Ectodermal cell (in vitro differentiated cells): ENCODE measurements around the gene MESP2.

Source experiments
- H3K27ac ChIP-seq: 2 replicates; pipeline ENCODE4 v1.7.0; 2013; ENCODE audit warnings: mild to moderate bottlenecking, low read depth, low read length; ENCODE audit not compliant: insufficient read depth, poor library complexity, severe bottlenecking
- H3K27me3 ChIP-seq: 2 replicates; pipeline ENCODE4 v1.7.0; 2013; ENCODE audit warnings: mild to moderate bottlenecking, low read length; ENCODE audit not compliant: insufficient read depth, control insufficient read depth, poor library complexity, severe bottlenecking
- H3K36me3 ChIP-seq: one replicate; pipeline ENCODE4 v1.7.0; 2013; ENCODE audit warnings: low read length; ENCODE audit not compliant: control insufficient read depth, insufficient read depth
- H3K4me1 ChIP-seq: one replicate; pipeline ENCODE4 v1.7.0; 2013; ENCODE audit warnings: low read length; ENCODE audit not compliant: control insufficient read depth, insufficient read depth
- H3K4me3 ChIP-seq: 2 replicates; pipeline ENCODE4 v1.7.0; 2013; ENCODE audit warnings: low read depth, low read length, control low read depth; ENCODE audit not compliant: insufficient read depth
- H3K9me3 ChIP-seq: 2 replicates; pipeline ENCODE4 v1.7.0; 2013; ENCODE audit warnings: mild to moderate bottlenecking, low read length, moderate library complexity; ENCODE audit not compliant: control insufficient read depth
- WGBS, 2 experiments: methylation state at CpG; one replicate each; pipeline ENCODE4 v1.1.7; 2013; ENCODE audit warnings: missing lambda C conversion rate in 2 of 2; 5-methylcytosine and 5-hydroxymethylcytosine counted together

The MESP2 gene

DNA sequence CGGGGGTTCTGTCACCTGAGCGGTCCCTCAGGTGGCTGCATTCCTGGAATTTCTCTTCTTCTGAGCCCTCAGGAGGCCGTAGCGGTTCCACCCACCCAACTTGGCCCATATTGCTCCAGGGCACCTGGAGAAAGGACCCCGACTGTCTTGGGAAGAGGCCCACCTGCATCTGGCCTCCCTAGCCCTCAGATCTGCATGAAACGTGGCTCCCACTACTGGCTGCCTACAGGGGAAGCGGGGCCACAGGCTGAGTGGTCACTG, 48.4 kb downstream of the MESP2 start:
- 79 to 85% methylated on average over 7 of the region's 7 CpGs for WGBS, 2 experiments

DNA sequence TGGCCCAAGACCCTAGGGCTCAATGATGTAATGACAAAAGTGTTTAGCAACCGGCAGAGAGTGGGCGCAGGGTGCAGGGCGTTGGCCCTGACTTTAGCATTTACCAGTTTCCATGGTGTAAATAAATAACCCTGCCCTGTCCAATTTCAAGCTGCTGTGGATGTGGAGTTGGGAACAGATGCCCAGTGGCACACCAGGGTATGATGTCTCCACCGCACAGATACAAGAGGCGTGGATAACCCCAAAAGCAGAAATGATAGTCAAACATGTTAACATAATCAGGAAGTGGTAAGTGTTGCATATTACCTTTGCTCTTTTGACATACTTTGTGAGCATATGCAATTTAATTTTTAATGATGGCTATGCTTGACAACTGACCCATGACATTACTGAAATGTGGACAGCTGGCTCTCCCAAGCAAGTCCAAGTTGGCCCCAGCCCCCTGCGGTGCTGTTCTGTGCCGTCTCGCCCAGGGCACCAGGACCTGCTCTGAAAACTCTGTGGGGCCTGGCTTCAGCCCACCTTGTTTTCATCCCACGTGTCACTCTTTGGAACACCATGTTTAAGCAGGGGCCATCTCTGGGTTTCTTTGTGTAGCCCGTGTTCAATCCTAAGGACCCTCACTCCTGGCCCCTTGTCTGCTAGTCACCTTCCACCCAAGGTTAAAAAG, 49.3 kb downstream of the MESP2 start:
- Histone ChIP-seq H3K9me3 (no peaks in the 10 kb centered on the region), H3K4me3 (no peak overlapping the region), H3K27ac (no peak overlapping the region), H3K36me3 (no peaks in the 10 kb centered on the region), H3K27me3 (no peaks in the 10 kb centered on the region), H3K4me1 (peaks cover 14% of the 10 kb centered on the region)
- WGBS, 2 experiments, result 91% methylated on average over 10 of the region's 10 CpGs

More for the DNA sequence above, 48.4 kb downstream of the MESP2 start:
- no peak overlapping the region for H3K4me3 ChIP-seq
- no peaks in the 10 kb centered on the region for H3K27me3 ChIP-seq
- no peak overlapping the region for H3K27ac ChIP-seq
- H3K4me1 ChIP-seq, result peaks cover 14% of the 10 kb centered on the region
- H3K9me3 ChIP-seq, result no peaks in the 10 kb centered on the region
- no peaks in the 10 kb centered on the region for H3K36me3 ChIP-seq

DNA sequence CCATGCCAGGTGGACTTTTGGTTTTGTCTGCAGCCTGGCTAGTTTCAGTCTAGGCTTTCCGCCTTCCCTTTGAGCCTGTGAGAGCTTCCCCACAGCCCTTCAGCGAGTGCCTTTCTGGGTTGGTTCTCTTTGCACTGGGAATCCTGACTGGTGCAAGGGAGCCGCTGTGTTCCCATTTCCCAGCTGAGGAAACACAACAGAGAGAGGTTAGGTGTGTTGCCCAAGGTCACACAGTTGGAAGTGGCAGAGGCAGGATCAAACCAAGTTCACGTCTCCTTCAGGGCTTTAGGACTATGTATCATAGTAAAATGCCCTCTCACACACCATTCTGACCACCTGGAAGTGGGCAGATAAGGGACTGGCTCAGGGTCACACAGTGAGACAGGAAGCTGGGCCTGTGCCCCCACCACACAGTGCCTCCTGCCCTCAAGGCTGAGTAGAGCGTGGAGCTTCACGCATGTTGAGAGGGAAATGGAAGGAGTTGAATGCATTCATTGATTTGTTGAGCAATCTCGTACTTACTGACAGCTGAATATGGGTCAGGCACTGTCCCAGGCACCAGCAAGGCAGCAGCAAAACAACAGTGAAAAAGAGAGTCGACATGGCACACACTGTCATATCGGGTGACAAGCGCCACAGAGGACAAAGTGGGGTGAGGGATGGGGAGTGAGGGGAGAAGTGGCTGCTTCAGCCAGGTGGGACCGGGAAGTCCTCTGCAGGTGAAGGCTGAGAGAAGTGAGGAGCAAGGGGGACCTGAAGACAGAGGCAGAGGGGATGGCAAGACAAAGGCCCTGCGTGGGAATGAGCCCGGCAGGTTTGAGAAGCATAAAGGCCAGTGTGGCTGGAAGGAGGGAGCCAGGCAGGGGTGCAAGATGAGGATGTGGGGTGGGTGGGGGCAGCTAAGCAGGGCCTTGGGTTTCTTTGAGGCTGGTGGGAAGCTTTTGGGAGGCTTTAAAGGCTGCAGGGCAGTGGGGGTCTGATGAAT, 50.8 kb downstream of the MESP2 start:
- no peaks in the 10 kb centered on the region for H3K36me3 ChIP-seq
- WGBS, 2 experiments, result 88 to 91% methylated on average over 13 of the region's 13 CpGs
- no peak overlapping the region for H3K4me3 ChIP-seq
- no peaks in the 10 kb centered on the region for H3K27me3 ChIP-seq
- H3K4me1 ChIP-seq, result peaks cover 14% of the 10 kb centered on the region
- H3K27ac ChIP-seq, result no peak overlapping the region
- H3K9me3 ChIP-seq, result no peaks in the 10 kb centered on the region

DNA sequence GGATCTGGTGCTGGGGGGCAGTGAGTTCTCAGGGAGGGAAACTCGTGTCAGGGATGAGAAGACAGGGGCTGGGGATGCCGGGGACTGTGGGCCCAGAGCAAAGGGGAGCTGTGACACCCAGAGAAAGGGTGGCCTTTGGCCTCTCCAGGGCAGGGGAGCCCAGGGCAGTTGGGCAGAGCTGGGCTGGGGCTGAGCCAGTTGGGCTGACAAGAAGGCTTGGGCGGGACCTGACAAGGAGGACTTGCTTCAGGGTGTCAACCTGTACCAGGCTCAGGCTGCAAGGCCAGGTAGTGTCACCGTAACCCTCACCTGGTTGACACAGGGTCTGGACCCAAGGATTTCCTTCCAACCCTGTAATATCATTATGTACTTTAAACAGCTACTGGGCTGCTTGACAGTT, 51.7 kb downstream of the MESP2 start:
- Histone ChIP-seq H3K4me3 (no peak overlapping the region), H3K36me3 (no peaks in the 10 kb centered on the region), H3K27ac (no peak overlapping the region), H3K27me3 (no peaks in the 10 kb centered on the region), H3K4me1 (peaks cover 14% of the 10 kb centered on the region), H3K9me3 (no peaks in the 10 kb centered on the region)
- WGBS, 2 experiments, result 87 to 90% methylated on average over 4 of the region's 4 CpGs
